ENCODE data around the gene MSI2.

Gene MSI2

DNA sequence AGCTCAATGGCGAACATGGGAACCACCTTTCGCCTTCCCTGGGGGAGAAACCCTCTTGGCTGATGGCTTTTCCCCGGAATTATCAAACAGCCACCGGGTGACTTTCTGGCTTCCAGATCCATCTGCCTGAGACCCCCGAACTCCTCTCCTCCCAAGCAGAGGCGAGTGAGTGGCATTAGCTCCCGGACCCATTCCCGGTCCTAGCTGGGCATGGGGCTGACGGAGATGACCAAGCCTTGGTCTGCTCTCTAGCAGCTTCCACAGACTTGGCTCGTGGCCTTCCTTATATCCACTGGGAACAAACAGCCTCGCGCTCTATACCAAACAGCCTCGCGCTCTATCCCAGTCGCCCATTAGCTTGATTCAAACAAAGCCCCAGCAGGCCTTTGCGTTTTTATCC is 426.4 kb downstream of the MSI2 start:
- no peak for ATAC-seq
- TF ChIP-seq BACH2 (CRISPR knock-in tag; IDR thresholded peaks at IDR 0.05; ENCODE audit: borderline replicate concordance), result no peak
- TF ChIP-seq ZNF565 (CRISPR knock-in tag; conservative IDR thresholded peaks at IDR 0.05; ENCODE audit: low read depth), result no peak
- no peak for TF ChIP-seq ISL1 (CRISPR knock-in tag; IDR thresholded peaks at IDR 0.05)

DNA sequence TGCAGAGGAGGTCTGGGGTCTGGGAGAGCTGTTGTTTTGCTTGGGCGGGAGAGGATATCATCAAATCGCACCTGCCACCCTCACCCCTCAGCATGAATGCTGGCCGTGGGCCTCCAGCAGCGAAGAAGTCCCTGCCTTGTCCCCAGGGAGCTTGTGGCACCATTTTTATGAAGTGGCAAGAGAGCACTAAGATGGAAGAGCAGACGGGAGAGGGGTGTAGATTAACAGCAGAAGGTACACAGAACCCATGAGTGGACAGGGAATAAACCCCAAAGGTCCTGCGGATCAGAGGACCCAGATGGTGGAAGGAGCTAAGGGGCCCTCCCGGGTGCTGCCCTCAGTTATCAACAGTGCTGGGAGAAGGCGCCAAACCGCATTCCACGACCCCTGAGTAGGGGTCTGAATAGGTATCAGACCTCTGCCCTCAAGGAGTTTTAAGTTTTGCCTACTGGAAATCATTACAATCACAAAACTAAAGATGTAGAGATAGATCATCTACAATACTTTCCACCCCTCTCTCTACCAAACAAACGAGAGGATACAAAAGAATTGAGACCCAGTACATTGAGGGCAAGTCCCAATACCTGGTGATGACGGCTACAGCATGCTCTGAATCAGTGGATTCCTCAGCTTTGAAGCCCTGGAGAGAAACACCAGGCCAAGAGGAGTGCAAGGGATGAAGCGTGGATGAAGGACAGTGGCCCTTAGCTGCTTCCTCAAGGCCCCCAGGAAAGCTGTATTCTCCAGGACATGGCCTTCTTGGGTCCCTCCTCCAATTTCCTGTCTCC is 428.6 kb downstream of the MSI2 start:
- ATAC-seq, result no peak
- TF ChIP-seq GLIS3 (CRISPR knock-in tag; IDR thresholded peaks at IDR 0.05), result no peak
- no peak for TF ChIP-seq ZFP30 (CRISPR knock-in tag; IDR thresholded peaks at IDR 0.05)
- TF ChIP-seq TCF4 (CRISPR knock-in tag; IDR thresholded peaks at IDR 0.05; ENCODE audit: borderline replicate concordance), result no peak
- no peak for TF ChIP-seq ZNF70 (CRISPR knock-in tag; IDR thresholded peaks at IDR 0.05)
- TF ChIP-seq, protein P1, sequence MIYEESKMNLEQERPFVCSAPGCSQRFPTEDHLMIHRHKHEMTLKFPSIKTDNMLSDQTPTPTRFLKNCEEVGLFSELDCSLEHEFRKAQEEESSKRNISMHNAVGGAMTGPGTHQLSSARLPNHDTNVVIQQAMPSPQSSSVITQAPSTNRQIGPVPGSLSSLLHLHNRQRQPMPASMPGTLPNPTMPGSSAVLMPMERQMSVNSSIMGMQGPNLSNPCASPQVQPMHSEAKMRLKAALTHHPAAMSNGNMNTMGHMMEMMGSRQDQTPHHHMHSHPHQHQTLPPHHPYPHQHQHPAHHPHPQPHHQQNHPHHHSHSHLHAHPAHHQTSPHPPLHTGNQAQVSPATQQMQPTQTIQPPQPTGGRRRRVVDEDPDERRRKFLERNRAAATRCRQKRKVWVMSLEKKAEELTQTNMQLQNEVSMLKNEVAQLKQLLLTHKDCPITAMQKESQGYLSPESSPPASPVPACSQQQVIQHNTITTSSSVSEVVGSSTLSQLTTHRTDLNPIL (CRISPR knock-in tag; IDR thresholded peaks at IDR 0.05; ENCODE audit: low read depth), result no peak
- TF ChIP-seq ISL1 (CRISPR knock-in tag; IDR thresholded peaks at IDR 0.05), result no peak
- no peak for TF ChIP-seq TSHZ2 (CRISPR knock-in tag; IDR thresholded peaks at IDR 0.05)
- no peak for TF ChIP-seq RARB (CRISPR knock-in tag; IDR thresholded peaks at IDR 0.05)
- TF ChIP-seq ZFP3 (CRISPR knock-in tag; IDR thresholded peaks at IDR 0.05), result no peak
- TF ChIP-seq CSDC2 (CRISPR knock-in tag; IDR thresholded peaks at IDR 0.05), result no peak
- TF ChIP-seq PATZ1 (CRISPR knock-in tag; IDR thresholded peaks at IDR 0.05; ENCODE audit: borderline replicate concordance), result no peak
- TF ChIP-seq ZNF565 (CRISPR knock-in tag; conservative IDR thresholded peaks at IDR 0.05; ENCODE audit: low read depth), result no peak
- no peak for TF ChIP-seq BACH2 (CRISPR knock-in tag; IDR thresholded peaks at IDR 0.05; ENCODE audit: borderline replicate concordance)
- no peak for TF ChIP-seq ARNTL (CRISPR knock-in tag; IDR thresholded peaks at IDR 0.05; ENCODE audit: borderline replicate concordance, low read depth)

DNA sequence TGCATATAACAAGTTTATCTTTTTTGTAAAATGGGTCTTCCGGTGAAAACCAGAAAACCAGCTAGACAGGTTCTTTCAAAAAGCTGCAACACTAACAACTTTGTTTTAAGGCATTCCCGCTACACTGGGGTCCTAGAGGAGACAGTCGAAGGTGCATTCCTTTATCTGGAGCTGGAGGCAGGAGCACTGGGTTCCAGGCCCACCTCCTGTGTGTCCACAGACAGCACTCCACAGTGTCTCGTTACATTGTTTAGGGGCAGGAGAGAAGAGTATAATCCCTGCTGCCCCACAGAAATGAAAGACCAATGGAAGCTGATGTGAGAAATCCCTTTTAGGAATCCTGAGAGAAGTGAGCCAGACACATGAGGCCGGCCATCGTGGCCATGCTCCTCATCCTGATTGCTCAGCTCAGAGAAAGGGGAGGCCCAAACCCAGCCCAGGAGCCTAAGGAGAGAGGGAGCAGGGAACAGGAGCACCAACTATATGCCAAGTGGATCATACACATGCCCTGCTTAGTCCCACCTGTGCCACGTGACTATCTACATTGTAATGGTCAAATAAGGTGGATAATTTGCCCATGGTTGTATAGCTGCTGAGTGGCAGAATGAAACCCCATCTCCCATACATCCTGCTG is 429.3 kb downstream of the MSI2 start:
- no peak for ATAC-seq
- TF ChIP-seq TOX (CRISPR knock-in tag; IDR thresholded peaks at IDR 0.05; ENCODE audit: borderline replicate concordance), result no peak
- TF ChIP-seq ZC3H10 (CRISPR knock-in tag; IDR thresholded peaks at IDR 0.05), result no peak
- no peak for TF ChIP-seq BACH2 (CRISPR knock-in tag; IDR thresholded peaks at IDR 0.05; ENCODE audit: borderline replicate concordance)
- no peak for TF ChIP-seq RARB (CRISPR knock-in tag; IDR thresholded peaks at IDR 0.05)
- no peak for TF ChIP-seq ARNTL (CRISPR knock-in tag; IDR thresholded peaks at IDR 0.05; ENCODE audit: borderline replicate concordance, low read depth)
- TF ChIP-seq ZNF70 (CRISPR knock-in tag; IDR thresholded peaks at IDR 0.05), result no peak
- no peak for TF ChIP-seq GLIS3 (CRISPR knock-in tag; IDR thresholded peaks at IDR 0.05)
- TF ChIP-seq ZNF565 (CRISPR knock-in tag; conservative IDR thresholded peaks at IDR 0.05; ENCODE audit: low read depth), result no peak
- no peak for TF ChIP-seq ISL1 (CRISPR knock-in tag; IDR thresholded peaks at IDR 0.05)
- TF ChIP-seq PPARA (CRISPR knock-in tag; IDR thresholded peaks at IDR 0.05; ENCODE audit: borderline replicate concordance), result no peak
- TF ChIP-seq ZFP30 (CRISPR knock-in tag; IDR thresholded peaks at IDR 0.05), result no peak
- TF ChIP-seq, protein P1 (CRISPR knock-in tag; IDR thresholded peaks at IDR 0.05; ENCODE audit: low read depth), result no peak
- no peak for TF ChIP-seq SNAI2 (CRISPR knock-in tag; IDR thresholded peaks at IDR 0.05)

- ATAC-seq, result peak; percentile 90
- TF ChIP-seq TOX (CRISPR knock-in tag; IDR thresholded peaks at IDR 0.05; ENCODE audit: borderline replicate concordance) (peak; percentile 73; the same call in 1 of the 2 replicates), ISL1 (CRISPR knock-in tag; IDR thresholded peaks at IDR 0.05) (peak; percentile 98), ESRRG (CRISPR knock-in tag; IDR thresholded peaks at IDR 0.05) (no peak; the same call in 1 of the 2 replicates), TCF4 (CRISPR knock-in tag; IDR thresholded peaks at IDR 0.05; ENCODE audit: borderline replicate concordance) (peak; percentile 99), ZFP30 (CRISPR knock-in tag; IDR thresholded peaks at IDR 0.05) (0 out of 2 replicates have a peak, but pooled peaks have one; percentile 31), ARNTL (CRISPR knock-in tag; IDR thresholded peaks at IDR 0.05; ENCODE audit: borderline replicate concordance, low read depth) (no peak), PPARA (CRISPR knock-in tag; IDR thresholded peaks at IDR 0.05; ENCODE audit: borderline replicate concordance) (no peak), TSHZ2 (CRISPR knock-in tag; IDR thresholded peaks at IDR 0.05) (peak; percentile 97)
- TF ChIP-seq, protein P2, sequence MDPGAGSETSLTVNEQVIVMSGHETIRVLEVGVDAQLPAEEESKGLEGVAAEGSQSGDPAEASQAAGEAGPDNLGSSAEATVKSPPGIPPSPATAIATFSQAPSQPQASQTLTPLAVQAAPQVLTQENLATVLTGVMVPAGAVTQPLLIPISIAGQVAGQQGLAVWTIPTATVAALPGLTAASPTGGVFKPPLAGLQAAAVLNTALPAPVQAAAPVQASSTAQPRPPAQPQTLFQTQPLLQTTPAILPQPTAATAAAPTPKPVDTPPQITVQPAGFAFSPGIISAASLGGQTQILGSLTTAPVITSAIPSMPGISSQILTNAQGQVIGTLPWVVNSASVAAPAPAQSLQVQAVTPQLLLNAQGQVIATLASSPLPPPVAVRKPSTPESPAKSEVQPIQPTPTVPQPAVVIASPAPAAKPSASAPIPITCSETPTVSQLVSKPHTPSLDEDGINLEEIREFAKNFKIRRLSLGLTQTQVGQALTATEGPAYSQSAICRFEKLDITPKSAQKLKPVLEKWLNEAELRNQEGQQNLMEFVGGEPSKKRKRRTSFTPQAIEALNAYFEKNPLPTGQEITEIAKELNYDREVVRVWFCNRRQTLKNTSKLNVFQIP (CRISPR knock-in tag; IDR thresholded peaks at IDR 0.05; ENCODE audit: borderline replicate concordance, low read depth), result no peak; the same call in 1 of the 2 replicates
Measured at GRCh38 chr17:57687642-57688041, 431.3 kb downstream of the MSI2 start.
